ENCODE results near the gene ENPP4. TPM values are rescaled to one million over a fixed set of nuclear protein-coding genes. Genes with fewer than 3 reads are reported as not detected.

The ENPP4 gene
- total and polyA plus RNA-seq, 9 of the 15 experiments (the other 6 are each of a cell fraction or from before 2014, with no cell fraction given) = 0.07 TPM; not detected in 8

GRCh38 chr6:46097366-46097765 lies 32.4 kb upstream of the ENPP4 start:
- H4K20me1 ChIP-seq (replicated peaks; ENCODE audit: control insufficient read depth, insufficient read depth, low read length) = no peaks in the 10 kb centered on the region
- no peak for DNase-seq (ENCODE audit: extremely low read depth in 1 of 4, low spot score in 3 of 4)
- no peak overlapping the region for H3K9ac ChIP-seq (ENCODE audit: insufficient read depth in 1 of 2, low read depth in 2 of 2, low read length in 2 of 2)
- H3K9me3 ChIP-seq (replicated peaks; ENCODE audit: control insufficient read depth, insufficient read depth, low read depth, low read length) = no peaks in the 10 kb centered on the region
- no peaks in the 10 kb centered on the region for H3K4me1 ChIP-seq (replicated peaks in 1 of 2; ENCODE audit: control insufficient read depth in 2 of 2, insufficient read depth in 2 of 2, low read length in 2 of 2)
- no TSS peak for BruUV-seq (replicated peaks)
- intact Hi-C loops (cut with micrococcal nuclease) (no loop called here), in situ Hi-C loops (cut with MboI) (loop anchor here (10.0 kb wide), 1 partner anchor 307 kb away; no protein-coding TSS in a partner anchor)
- CTCF ChIA-PET (ENCODE audit: low intra/inter-chr PET ratio) = no interaction called here
- no peaks in the 10 kb centered on the region for H3K79me2 ChIP-seq (ENCODE audit: control insufficient read depth, insufficient read depth, low read length)
- FAIRE-seq = no peak
- H3K27me3 ChIP-seq (ENCODE audit: control insufficient read depth in 2 of 2, insufficient read depth in 2 of 2, low read length in 2 of 2) = no peaks in the 10 kb centered on the region
- H2AFZ ChIP-seq (ENCODE audit: low read depth, low read length) = no peak overlapping the region
- no peak overlapping the region for H3K27ac ChIP-seq (ENCODE audit: extremely low read depth, low read depth, low read length)
- POLR2A ChIA-PET = no interaction called here
- H3K4me3 ChIP-seq = no peak overlapping the region
- no peak for ATAC-seq
- H3K4me2 ChIP-seq (ENCODE audit: insufficient read depth, low read length) = no peak overlapping the region
- H3K9me1 ChIP-seq (ENCODE audit: control insufficient read depth, insufficient read depth, low read length) = no peaks in the 10 kb centered on the region
- H3K36me3 ChIP-seq (ENCODE audit: control insufficient read depth, insufficient read depth, low read length) = no peaks in the 10 kb centered on the region
- no peak for TF ChIP-seq ZNF589 (CRISPR knock-in tag; IDR thresholded peaks at IDR 0.05; ENCODE audit: low read depth)
- TF ChIP-seq ZNF124 (CRISPR knock-in tag; IDR thresholded peaks at IDR 0.05) = no peak
- no peak for TF ChIP-seq E2F6 (IDR thresholded peaks at IDR 0.05; ENCODE audit: borderline replicate concordance in 1 of 2, extremely low read depth in 1 of 2, insufficient read depth in 1 of 2, insufficient read length in 1 of 2, low read depth in 1 of 2, low read length in 1 of 2, poor library complexity in 1 of 2, severe bottlenecking in 1 of 2)
- TF ChIP-seq, protein P1, sequence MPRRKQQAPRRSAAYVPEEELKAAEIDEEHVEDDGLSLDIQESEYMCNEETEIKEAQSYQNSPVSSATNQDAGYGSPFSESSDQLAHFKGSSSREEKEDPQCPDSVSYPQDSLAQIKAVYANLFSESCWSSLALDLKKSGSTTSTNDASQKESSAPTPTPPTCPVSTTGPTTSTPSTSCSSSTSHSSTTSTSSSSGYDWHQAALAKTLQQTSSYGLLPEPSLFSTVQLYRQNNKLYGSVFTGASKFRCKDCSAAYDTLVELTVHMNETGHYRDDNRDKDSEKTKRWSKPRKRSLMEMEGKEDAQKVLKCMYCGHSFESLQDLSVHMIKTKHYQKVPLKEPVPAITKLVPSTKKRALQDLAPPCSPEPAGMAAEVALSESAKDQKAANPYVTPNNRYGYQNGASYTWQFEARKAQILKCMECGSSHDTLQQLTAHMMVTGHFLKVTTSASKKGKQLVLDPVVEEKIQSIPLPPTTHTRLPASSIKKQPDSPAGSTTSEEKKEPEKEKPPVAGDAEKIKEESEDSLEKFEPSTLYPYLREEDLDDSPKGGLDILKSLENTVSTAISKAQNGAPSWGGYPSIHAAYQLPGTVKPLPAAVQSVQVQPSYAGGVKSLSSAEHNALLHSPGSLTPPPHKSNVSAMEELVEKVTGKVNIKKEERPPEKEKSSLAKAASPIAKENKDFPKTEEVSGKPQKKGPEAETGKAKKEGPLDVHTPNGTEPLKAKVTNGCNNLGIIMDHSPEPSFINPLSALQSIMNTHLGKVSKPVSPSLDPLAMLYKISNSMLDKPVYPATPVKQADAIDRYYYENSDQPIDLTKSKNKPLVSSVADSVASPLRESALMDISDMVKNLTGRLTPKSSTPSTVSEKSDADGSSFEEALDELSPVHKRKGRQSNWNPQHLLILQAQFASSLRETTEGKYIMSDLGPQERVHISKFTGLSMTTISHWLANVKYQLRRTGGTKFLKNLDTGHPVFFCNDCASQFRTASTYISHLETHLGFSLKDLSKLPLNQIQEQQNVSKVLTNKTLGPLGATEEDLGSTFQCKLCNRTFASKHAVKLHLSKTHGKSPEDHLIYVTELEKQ (CRISPR knock-in tag; IDR thresholded peaks at IDR 0.05) = no peak
- TF ChIP-seq SP1 (CRISPR knock-in tag; IDR thresholded peaks at IDR 0.05) = no peak
- no peak for TF ChIP-seq NFIC (IDR thresholded peaks at IDR 0.05)
- TF ChIP-seq KDM5B (IDR thresholded peaks at IDR 0.05; ENCODE audit: insufficient replicate concordance, low read depth, low read length) = no peak
- no peak for TF ChIP-seq MYC (IDR thresholded peaks at IDR 0.05; ENCODE audit: low read depth, low read length)
- no peak for TF ChIP-seq MYC (CRISPR knock-in tag; IDR thresholded peaks at IDR 0.05; ENCODE audit: borderline replicate concordance, low read depth)
- no peak for TF ChIP-seq BRCA1 (IDR thresholded peaks at IDR 0.05)
- no peak for TF ChIP-seq BRCA1 (CRISPR knock-in tag; IDR thresholded peaks at IDR 0.05)

Data from K562 (cell line).